ENCODE results near the gene SLC19A2.

SLC19A2 gene

GRCh38 chr1:169451218-169451824 is 34.4 kb downstream of the SLC19A2 start:
- no peak for TF ChIP-seq CTCF (IDR thresholded peaks at IDR 0.05)

- TF ChIP-seq CTCF (IDR thresholded peaks at IDR 0.05), result no peak
Observed at GRCh38 chr1:169443923-169444322, 41.8 kb downstream of the SLC19A2 start.

GRCh38 chr1:169427081-169427641 is 58.6 kb downstream of the SLC19A2 start, which contains the start of gene CCDC181:
Gene CCDC181, minus strand, starts transcription at chr1:169427474. Its CDS starts 2,547 bp downstream, at chr1:169424927.
- no peak for TF ChIP-seq CTCF (IDR thresholded peaks at IDR 0.05)

- TF ChIP-seq CTCF (IDR thresholded peaks at IDR 0.05), result no peak
Observed at GRCh38 chr1:169426174-169426705, 59.5 kb downstream of the SLC19A2 start.

- no peak for TF ChIP-seq CTCF (IDR thresholded peaks at IDR 0.05)
Observed at GRCh38 chr1:169421309-169421708, 64.4 kb downstream of the SLC19A2 start.

GRCh38 chr1:169414952-169415351 is 70.8 kb downstream of the SLC19A2 start:
- no peak for TF ChIP-seq CTCF (IDR thresholded peaks at IDR 0.05)

All from LNCAP (cell line).